Activated naive CD8-positive, alpha-beta T cell treated with anti-CD3 and anti-CD28 coated beads, Interleukin-2, amount 50 U/mL, for 24 hours (primary cell): Measurements from ENCODE around the gene ZDHHC20.

Experiments used
- ATAC-seq: fragments of 150-1000 bp; cut with Tn5 transposase; one replicate; pipeline ENCODE4 v1.10.0; 2021
- DNase-seq: peaks from one replicate; pipeline ENCODE4 v3.0.0; 2021
- H3K27ac Mint-ChIP-seq: one replicate; pipeline ENCODE4 v1.8.0; 2021; ENCODE audit warnings: mild to moderate bottlenecking, mixed read lengths
- H3K27me3 Mint-ChIP-seq: one replicate; pipeline ENCODE4 v1.8.0; 2021; ENCODE audit warnings: mixed read lengths
- H3K36me3 Mint-ChIP-seq: one replicate; pipeline ENCODE4 v1.8.0; 2021; ENCODE audit warnings: low read depth, mixed read lengths
- H3K4me1 Mint-ChIP-seq: one replicate; pipeline ENCODE4 v1.8.0; 2021; ENCODE audit warnings: mixed read lengths
- H3K4me3 Mint-ChIP-seq: one replicate; pipeline ENCODE4 v1.8.0; 2021; ENCODE audit warnings: mild to moderate bottlenecking, moderate library complexity, mixed read lengths
- H3K9me3 Mint-ChIP-seq: one replicate; pipeline ENCODE4 v1.8.0; 2021; ENCODE audit warnings: mixed read lengths

ZDHHC20 gene, protein sequence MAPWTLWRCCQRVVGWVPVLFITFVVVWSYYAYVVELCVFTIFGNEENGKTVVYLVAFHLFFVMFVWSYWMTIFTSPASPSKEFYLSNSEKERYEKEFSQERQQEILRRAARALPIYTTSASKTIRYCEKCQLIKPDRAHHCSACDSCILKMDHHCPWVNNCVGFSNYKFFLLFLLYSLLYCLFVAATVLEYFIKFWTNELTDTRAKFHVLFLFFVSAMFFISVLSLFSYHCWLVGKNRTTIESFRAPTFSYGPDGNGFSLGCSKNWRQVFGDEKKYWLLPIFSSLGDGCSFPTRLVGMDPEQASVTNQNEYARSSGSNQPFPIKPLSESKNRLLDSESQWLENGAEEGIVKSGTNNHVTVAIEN

DNA sequence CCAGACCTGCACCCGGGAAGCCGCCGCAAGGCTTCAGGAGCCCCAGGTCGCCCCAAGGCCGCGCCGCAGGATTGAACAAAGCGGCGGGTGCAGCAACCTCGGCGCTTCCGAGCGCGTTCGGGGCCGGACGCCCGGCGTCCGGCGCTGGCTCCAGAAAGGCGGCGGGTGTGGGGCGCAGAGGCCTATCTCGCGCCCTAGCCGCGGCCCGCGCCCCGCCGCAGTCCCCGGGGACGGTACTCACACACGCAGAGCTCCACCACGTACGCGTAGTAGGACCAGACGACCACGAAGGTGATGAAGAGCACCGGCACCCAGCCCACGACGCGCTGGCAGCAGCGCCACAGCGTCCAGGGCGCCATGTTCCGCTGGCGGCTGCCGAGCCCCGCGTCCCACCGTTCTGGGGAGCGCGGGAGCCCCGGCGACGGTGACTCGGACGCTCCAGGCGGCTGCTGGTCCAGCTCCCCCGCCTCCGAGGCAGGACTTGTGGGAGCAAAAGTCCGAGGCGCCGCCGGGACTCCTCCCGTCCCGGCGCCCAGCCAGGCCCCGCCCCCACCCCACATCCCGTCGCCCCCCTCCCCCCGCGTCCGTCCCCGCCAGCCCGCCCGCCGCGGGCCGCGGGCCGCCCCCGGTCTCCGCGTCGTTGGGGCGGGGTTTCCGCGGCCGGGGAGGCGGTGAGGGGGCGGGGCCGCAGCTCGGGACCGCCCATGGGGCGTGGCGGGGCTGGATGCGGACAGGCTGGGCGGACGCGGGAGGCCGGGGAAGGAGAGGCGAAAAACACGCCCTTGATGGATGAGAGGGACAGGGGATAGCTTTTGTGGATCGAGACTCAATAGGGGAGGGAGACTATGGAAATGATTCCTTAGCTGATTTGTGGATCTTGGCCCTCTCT lies at the start of gene ZDHHC20:
Gene ZDHHC20 (minus strand): TSS at position 491 of the 889 bp plus-strand sequence. CDS start 132 bp downstream, at position 359.
- Mint-ChIP-seq H3K4me3 (peak within 1 kb of the TSS; percentile 89), H3K27ac (peak within 1 kb of the TSS; percentile 82), H3K9me3 (peaks cover 4% of the 10 kb centered on the region), H3K36me3 (peaks cover 10% of the 10 kb centered on the region), H3K27me3 (no peaks in the 10 kb centered on the region), H3K4me1 (peaks cover 40% of the 10 kb centered on the region)
- ATAC-seq (peak; percentile 86), DNase-seq (peak; percentile 95)

DNA sequence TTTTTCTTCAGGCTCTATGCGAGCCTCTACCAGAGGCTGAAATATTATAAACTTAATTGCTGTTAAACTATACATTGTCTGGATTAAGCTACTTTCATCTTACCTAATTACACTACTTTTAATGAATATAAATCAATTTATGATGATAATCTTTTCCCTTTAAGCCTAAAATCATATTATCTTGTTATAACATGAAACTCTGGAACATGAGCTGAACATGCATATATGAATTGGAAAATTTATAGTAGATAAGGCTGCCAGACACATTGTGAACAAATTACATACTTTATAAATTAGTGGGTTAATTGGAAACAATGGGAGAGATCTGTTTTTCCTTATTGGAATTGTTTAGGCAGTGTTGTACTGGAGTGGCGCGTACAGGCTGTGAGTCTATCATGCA lies 45.3 kb upstream of the ZDHHC20 start:
- H3K9me3 Mint-ChIP-seq = no peaks in the 10 kb centered on the region
- DNase-seq = no peak
- peaks cover 19% of the 10 kb centered on the region for H3K36me3 Mint-ChIP-seq
- no peak overlapping the region for H3K4me3 Mint-ChIP-seq
- H3K4me1 Mint-ChIP-seq = no peaks in the 10 kb centered on the region
- H3K27ac Mint-ChIP-seq = no peak overlapping the region
- ATAC-seq = no peak
- H3K27me3 Mint-ChIP-seq = no peaks in the 10 kb centered on the region

DNA sequence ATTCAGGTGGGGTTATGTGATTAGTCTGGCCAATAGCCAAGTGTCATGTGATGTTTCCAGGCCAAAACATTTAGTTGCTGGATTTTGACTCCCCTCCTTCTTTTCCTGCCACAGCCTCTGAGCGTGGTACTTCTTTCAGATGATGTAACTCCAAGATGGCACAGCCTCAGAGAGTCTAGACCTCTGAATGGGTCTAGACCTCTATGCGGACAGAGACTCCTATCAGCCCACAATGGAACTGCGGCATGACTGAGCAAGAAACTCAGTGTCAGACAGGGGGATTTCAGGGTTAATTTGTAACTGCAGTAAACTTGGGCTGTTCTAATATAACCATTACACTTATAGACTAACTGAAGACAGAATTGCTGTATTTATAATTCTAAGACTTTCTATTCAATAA lies 42.6 kb upstream of the ZDHHC20 start:
- H3K9me3 Mint-ChIP-seq = no peaks in the 10 kb centered on the region
- peaks cover 19% of the 10 kb centered on the region for H3K36me3 Mint-ChIP-seq
- no peak for ATAC-seq

DNA sequence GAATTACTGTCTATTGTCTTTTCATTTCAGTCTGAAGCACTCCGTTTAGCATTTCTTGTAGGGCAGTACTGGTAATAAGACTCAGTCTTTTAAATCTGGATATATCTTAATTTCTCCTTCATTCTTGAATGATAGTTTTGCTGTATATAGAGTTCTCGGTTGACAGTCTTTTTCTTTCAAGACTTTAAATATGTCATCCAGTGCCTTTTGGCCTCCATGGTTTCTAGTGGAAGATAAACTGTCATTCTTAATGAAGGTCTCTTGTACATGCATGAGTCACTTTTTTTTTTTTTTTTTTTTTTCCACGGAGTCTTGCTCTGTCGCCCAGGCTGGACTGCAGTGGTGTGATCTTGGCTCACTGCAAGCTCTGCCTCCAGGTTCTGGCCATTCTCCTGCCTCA lies 27.2 kb upstream of the ZDHHC20 start:
- ATAC-seq = no peak
- H3K27ac Mint-ChIP-seq = no peak overlapping the region
- peaks cover 33% of the 10 kb centered on the region for H3K9me3 Mint-ChIP-seq
- DNase-seq = no peak
- peaks cover 30% of the 10 kb centered on the region for H3K36me3 Mint-ChIP-seq
- no peaks in the 10 kb centered on the region for H3K4me1 Mint-ChIP-seq
- H3K4me3 Mint-ChIP-seq = no peak overlapping the region
- H3K27me3 Mint-ChIP-seq = no peaks in the 10 kb centered on the region

More for the DNA sequence above, 42.6 kb upstream of the ZDHHC20 start:
- Mint-ChIP-seq H3K27ac (no peak overlapping the region), H3K27me3 (no peaks in the 10 kb centered on the region), H3K4me1 (no peaks in the 10 kb centered on the region), H3K4me3 (no peak overlapping the region)
- no peak for DNase-seq

DNA sequence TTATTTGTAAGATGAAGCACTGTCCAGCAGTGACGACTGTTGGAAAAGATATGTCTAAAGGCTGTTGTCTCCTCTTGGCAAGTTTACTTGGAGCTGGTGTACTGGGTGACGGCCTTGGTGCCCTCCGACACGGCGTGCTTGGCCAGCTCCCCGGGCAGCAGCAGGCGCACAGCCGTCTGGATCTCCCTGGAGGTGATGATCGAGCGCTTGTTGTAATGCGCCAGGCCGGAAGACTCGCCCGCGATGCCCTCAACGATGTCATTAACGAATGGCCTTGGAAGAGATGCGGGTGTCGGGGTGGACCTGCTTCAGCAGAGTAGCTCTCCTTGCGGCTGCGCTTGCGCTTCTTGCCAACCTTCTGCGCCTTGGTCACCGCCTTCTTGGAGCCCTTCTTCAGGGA lies 24.6 kb upstream of the ZDHHC20 start:
- H3K4me3 Mint-ChIP-seq = no peak overlapping the region
- peaks cover 10% of the 10 kb centered on the region for H3K36me3 Mint-ChIP-seq
- ATAC-seq (no peak), DNase-seq (no peak)
- H3K9me3 Mint-ChIP-seq = peaks cover 20% of the 10 kb centered on the region
- H3K27me3 Mint-ChIP-seq = peaks cover 3% of the 10 kb centered on the region
- H3K27ac Mint-ChIP-seq = no peak overlapping the region
- H3K4me1 Mint-ChIP-seq = peaks cover 3% of the 10 kb centered on the region

DNA sequence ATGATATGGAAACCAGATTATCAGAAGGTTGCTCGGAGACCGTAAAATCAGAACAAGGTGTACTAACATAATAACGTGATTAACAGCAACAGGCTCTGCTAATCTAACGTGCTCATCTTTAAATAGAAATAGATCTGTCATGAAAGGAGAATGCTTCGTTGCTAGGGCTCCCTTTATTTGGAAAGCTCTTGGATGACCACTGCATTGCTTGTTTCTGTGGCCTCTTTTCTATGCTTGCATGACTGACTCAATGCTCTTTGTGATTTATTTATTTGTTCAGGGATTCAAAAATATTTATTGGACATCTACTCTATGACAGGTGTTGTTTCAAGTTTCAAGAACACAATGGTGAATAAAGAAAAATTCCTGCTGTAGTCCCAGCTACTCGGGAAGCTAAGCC lies 22.3 kb upstream of the ZDHHC20 start:
- H3K36me3 Mint-ChIP-seq = peaks cover 4% of the 10 kb centered on the region
- peaks cover 3% of the 10 kb centered on the region for H3K27me3 Mint-ChIP-seq
- H3K4me3 Mint-ChIP-seq = no peak overlapping the region
- H3K27ac Mint-ChIP-seq = no peak overlapping the region
- peaks cover 6% of the 10 kb centered on the region for H3K9me3 Mint-ChIP-seq
- DNase-seq = no peak
- peaks cover 12% of the 10 kb centered on the region for H3K4me1 Mint-ChIP-seq
- no peak for ATAC-seq

DNA sequence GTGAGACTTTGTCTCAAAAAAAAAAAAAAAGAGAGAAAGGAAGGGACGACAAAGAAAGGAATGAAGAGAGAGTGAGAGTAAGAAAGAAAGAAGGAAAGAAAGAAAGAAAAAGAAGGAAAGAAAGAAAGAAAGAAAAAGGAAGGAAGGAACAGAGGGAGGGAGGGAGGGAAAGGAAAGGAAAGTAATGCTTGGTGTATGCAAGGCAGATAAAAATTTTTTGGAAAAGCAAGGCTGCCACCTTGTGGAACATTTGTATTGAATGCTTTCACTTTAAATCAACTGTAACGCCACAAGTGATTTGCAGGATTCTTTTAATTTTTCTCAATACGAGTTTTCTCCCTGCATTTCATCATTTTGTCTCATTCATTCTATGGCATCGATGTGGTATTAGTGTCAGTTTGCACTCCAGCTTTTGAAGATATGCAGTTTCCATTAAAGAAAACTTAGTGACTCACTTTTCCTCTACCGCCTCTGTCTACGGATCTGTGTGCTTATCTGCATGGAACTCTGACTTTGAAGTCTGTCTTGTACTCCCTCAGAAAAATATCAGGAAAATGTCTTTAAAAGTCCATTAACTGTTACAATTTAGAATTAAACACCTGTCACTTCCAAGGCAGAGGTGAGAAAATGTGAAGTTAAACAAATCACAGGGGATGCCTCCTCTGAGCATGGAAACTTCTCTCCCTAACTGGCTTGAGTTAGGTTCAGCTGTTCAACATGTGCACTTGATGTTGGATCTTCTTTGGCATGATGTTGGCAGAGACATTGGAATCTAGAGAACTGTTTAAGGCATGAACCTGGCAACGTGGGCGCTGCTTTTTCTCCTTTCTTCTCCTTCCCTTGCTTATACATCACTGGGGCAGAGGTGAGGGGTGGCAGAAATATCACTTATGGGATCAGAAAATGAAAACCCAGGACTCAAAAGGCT lies 20.0 kb upstream of the ZDHHC20 start:
- no peak overlapping the region for H3K27ac Mint-ChIP-seq
- DNase-seq (peak; percentile 36), ATAC-seq (peak; percentile 58)
- no peak overlapping the region for H3K4me3 Mint-ChIP-seq
- peaks cover 12% of the 10 kb centered on the region for H3K4me1 Mint-ChIP-seq
- H3K27me3 Mint-ChIP-seq = peaks cover 3% of the 10 kb centered on the region
- H3K36me3 Mint-ChIP-seq = no peaks in the 10 kb centered on the region
- no peaks in the 10 kb centered on the region for H3K9me3 Mint-ChIP-seq

DNA sequence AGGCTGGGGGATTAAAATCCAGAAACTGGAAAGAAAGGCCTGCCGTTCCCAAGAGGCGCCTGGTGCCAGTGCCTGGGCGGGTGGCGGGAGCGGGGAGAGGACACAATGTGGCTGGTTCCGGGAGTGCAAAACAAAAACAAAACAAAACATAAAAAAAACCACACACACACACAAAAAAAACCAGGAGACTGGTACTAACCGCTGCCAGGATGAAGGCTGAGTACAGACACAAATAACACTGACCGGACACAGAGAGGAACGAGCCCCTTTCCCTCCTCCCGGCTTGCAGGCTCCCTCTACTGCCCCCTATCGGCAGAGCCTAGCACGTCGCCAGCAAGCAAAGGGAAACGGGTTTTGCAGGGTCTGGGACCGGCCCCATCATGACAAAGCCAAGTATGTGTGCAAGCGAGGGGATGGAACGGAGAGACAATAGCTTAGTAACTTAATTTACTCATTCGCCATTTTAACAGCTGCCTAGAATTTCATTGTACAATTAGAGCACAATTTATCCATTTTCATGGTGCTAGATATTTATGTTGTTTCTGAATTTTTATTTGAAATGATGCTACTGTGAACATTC lies 17.9 kb upstream of the ZDHHC20 start:
- DNase-seq = peak; percentile 87
- Mint-ChIP-seq H3K9me3 (no peaks in the 10 kb centered on the region), H3K4me1 (peaks cover 12% of the 10 kb centered on the region), H3K36me3 (no peaks in the 10 kb centered on the region), H3K4me3 (peak overlapping the region; percentile 73), H3K27ac (no peak overlapping the region), H3K27me3 (peaks cover 3% of the 10 kb centered on the region)
- peak; percentile 92 for ATAC-seq

DNA sequence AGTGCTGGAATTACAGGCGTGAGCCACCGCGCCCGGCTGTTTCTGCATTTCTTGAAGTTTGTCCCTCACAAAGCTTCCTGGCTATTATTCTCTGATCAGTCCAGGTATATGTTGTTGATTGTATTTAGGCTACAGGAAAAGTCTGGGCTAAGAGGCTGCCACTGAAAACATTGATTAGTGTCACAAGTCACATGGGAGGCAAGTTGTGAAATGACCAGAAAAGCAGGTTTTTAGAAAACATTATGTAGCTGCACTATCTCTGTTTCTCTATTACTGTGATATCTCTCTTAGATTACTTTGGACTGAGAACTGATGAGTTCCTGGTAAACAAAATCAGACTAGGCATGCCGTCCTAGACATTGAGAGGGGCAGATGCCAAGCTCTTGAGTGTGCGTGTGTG lies 16.0 kb upstream of the ZDHHC20 start:
- Mint-ChIP-seq H3K36me3 (no peaks in the 10 kb centered on the region), H3K9me3 (peaks cover 11% of the 10 kb centered on the region), H3K27ac (no peak overlapping the region), H3K27me3 (peaks cover 3% of the 10 kb centered on the region), H3K4me1 (peaks cover 12% of the 10 kb centered on the region), H3K4me3 (no peak overlapping the region)
- ATAC-seq (no peak), DNase-seq (no peak)

DNA sequence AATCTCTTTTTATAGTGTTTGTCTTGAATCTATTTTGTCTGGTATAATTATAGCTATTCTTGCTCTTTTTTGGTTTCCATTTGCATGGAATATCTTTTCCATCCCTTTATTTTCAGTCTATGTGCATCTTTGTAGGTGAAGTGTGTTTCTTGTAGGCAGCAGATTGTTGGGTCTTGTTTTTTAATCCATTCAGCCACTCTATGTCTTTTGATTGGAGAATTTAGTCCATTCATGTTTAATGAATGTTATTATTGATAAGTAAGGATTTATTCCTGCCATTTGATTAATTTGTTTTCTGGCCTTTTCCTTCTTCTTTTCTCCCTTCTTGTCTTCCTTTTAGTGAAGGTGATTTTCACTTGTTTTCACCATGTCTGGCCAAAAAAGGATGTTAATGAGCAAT lies 11.7 kb upstream of the ZDHHC20 start:
- peaks cover 11% of the 10 kb centered on the region for H3K9me3 Mint-ChIP-seq
- ATAC-seq = no peak

DNA sequence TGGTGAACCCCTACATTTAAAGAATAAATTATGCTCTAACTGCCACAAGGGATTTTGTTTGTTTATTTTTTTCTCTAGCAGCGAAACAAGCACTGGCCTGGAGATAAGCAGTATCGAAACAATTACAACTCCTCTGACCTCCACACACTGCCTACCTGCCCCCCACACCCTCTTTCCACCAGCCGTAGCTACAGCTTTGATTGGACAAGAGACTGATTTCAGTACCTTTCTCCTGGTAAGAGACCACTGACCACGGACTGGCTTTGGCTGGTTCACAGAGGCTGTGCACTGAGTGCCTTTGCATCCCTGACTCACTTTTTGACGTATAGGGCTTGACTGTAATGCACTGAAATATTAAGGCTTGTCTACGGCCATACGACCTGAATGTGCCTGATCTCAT lies 7.4 kb upstream of the ZDHHC20 start:
- H3K9me3 Mint-ChIP-seq = peaks cover 8% of the 10 kb centered on the region
- no peaks in the 10 kb centered on the region for H3K27me3 Mint-ChIP-seq
- no peak for DNase-seq
- H3K4me3 Mint-ChIP-seq = no peak overlapping the region
- H3K27ac Mint-ChIP-seq = no peak overlapping the region
- no peaks in the 10 kb centered on the region for H3K36me3 Mint-ChIP-seq
- H3K4me1 Mint-ChIP-seq = no peaks in the 10 kb centered on the region
- ATAC-seq = no peak

More for the DNA sequence above, 11.7 kb upstream of the ZDHHC20 start:
- no peak overlapping the region for H3K4me3 Mint-ChIP-seq
- H3K27ac Mint-ChIP-seq = no peak overlapping the region
- H3K36me3 Mint-ChIP-seq = no peaks in the 10 kb centered on the region
- no peaks in the 10 kb centered on the region for H3K4me1 Mint-ChIP-seq
- no peaks in the 10 kb centered on the region for H3K27me3 Mint-ChIP-seq
- no peak for DNase-seq

DNA sequence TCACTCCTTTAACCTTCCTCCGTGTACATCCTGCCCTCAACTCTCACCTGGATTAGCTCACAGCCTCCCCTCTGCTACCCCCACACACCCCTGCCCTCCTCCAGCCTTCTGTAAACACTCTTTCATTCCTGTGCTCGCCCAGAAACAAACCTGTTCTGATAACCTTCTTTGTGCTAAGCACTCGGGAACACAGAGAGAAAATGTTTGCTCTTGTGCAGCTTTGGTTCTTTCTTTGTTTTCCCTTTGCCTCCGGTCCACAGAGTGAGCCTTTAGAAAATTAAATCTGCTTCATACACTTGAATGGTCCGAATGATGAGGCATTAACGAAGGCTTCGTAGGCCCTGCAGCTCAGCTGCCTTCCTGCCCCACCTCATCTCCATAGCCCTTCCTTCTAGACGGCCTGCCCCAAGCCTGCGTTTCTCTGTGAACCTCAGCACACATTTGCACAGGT lies 6.6 kb upstream of the ZDHHC20 start:
- Mint-ChIP-seq H3K27me3 (no peaks in the 10 kb centered on the region), H3K4me1 (no peaks in the 10 kb centered on the region), H3K27ac (no peak overlapping the region), H3K36me3 (no peaks in the 10 kb centered on the region), H3K4me3 (no peak overlapping the region), H3K9me3 (peaks cover 2% of the 10 kb centered on the region)
- ATAC-seq = no peak
- DNase-seq = no peak

DNA sequence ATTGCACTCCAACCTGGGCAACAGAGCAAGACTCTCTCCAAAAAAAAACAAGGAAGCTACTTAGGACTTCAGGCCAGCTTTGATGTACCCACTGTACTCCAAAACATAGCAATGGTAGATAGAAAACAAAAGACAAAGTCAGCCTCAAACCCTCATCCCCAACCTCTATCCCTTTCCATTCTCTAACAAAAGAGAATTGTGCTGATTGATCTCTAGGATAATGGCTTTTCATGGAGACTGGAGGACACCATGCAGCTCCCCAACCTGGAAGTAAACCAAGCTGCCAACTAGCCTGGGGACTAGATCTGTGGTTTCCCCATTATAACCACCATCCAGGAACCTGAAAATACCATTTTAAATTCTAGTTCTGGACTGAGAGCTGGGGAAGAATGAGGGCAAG lies 4.3 kb upstream of the ZDHHC20 start:
- no peak overlapping the region for H3K4me3 Mint-ChIP-seq

DNA sequence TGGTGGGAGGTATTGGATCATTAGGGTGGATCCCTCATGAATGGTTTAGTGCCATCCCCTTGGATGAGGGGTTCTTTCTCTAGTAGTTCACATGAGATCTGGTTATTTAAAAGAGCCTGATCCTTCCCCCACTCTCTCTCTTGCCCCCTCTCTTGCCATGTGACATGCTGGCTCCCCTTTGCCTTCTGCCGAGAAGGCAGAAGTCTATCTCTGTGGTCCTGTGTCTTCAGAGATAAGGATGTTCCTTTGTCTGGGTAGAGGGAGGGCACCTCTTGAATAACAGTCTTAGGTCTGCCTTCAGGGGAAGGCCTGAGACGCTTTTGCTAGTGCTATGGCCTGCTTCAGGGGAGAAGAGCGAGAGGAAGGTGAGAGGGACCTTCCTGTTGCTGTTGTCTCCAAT lies 2.0 kb upstream of the ZDHHC20 start:
- H3K4me3 Mint-ChIP-seq = no peak overlapping the region
- no peak for DNase-seq
- H3K9me3 Mint-ChIP-seq = no peaks in the 10 kb centered on the region
- ATAC-seq = no peak
- H3K36me3 Mint-ChIP-seq = no peaks in the 10 kb centered on the region
- no peaks in the 10 kb centered on the region for H3K27me3 Mint-ChIP-seq
- peaks cover 27% of the 10 kb centered on the region for H3K4me1 Mint-ChIP-seq
- H3K27ac Mint-ChIP-seq = no peak overlapping the region

More for the DNA sequence above, 4.3 kb upstream of the ZDHHC20 start:
- no peak for ATAC-seq
- no peaks in the 10 kb centered on the region for H3K9me3 Mint-ChIP-seq
- no peaks in the 10 kb centered on the region for H3K27me3 Mint-ChIP-seq
- no peaks in the 10 kb centered on the region for H3K36me3 Mint-ChIP-seq
- peaks cover 7% of the 10 kb centered on the region for H3K4me1 Mint-ChIP-seq
- no peak overlapping the region for H3K27ac Mint-ChIP-seq
- no peak for DNase-seq
